Mesothelial cell of epicardium (in vitro differentiated cells): Measurements from ENCODE around the gene KIRREL1. TPM values are rescaled to one million over a fixed set of nuclear protein-coding genes. Genes with fewer than 3 reads are reported as not detected.

Source experiments
- DNase-seq, 2 experiments: peaks; one replicate each; pipeline ENCODE4 v3.0.0; 2021; ENCODE audit warnings: low spot score in 2 of 2; ENCODE audit not compliant: unreplicated experiment in 2 of 2
- H3K27ac Mint-ChIP-seq: 2 replicates; pipeline ENCODE4 v1.8.0; 2021; ENCODE audit warnings: mixed read lengths
- H3K27me3 Mint-ChIP-seq: 2 replicates; pipeline ENCODE4 v1.8.0; 2021; ENCODE audit warnings: low read depth, mixed read lengths
- H3K36me3 Mint-ChIP-seq: 2 replicates; pipeline ENCODE4 v1.8.0; 2021; ENCODE audit warnings: mixed read lengths
- H3K4me1 Mint-ChIP-seq: 2 replicates; pipeline ENCODE4 v1.8.0; 2021; ENCODE audit warnings: mixed read lengths
- H3K4me3 Mint-ChIP-seq: 2 replicates; pipeline ENCODE4 v1.8.0; 2021; ENCODE audit warnings: mild to moderate bottlenecking, moderate library complexity, mixed read lengths
- H3K9me3 Mint-ChIP-seq: 2 replicates; pipeline ENCODE4 v1.8.0; 2021; ENCODE audit warnings: mixed read lengths
- CTCF ChIP-seq: fragments of 200-600 bp; sonication (generic); IDR thresholded peaks from one replicate; pipeline ENCODE4 v1.5.0; 2021; ENCODE audit warnings: antibody characterized with exemption; ENCODE audit not compliant: unreplicated experiment
- total RNA-seq: library from RNA; stranded (reverse); gene quantifications from 3 replicates; pipeline ENCODE4 v1.2.1, GENCODE V29; 2021

KIRREL1 gene
- total RNA-seq, 1 donor from 2014 or later = 178 TPM

DNA sequence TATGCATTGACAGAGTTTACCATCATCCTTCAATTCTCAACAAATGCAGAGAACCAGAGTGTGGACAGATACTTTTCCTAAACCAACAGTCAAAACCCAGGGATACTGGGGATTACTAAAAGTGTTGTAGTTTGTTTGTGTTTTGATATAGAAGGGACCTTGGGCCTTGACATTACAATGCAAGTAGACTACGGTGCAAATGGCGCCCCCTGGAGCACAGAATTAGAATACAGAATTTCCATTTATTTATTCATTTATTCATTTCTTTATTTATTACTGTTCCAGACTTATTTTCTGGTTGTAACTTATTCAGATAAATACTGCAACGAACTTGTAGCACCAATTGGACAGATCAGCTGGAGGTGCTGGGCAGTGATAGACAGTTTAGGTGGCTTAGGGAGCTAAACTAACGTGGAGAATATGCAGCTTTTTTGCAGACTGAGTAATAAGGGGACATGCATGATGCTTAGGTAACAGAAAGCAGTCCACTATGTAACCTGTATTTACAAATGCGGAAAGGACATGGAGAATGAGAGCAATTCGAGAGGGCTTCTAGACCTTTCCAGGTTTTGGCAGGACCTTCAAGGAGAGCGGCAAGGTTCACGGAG is 42.6 kb downstream of the KIRREL1 start:
- peak in 1 of 2 experiments; percentile 59 for DNase-seq

GRCh38 chr1:158037008-158037865 is 43.8 kb downstream of the KIRREL1 start:
- Mint-ChIP-seq H3K27me3 (no peaks in the 10 kb centered on the region), H3K36me3 (peaks cover 12% of the 10 kb centered on the region), H3K4me1 (peaks cover 26% of the 10 kb centered on the region), H3K9me3 (no peaks in the 10 kb centered on the region), H3K4me3 (no peak overlapping the region), H3K27ac (no peak overlapping the region)
- no peak for TF ChIP-seq CTCF
- no peak for DNase-seq

More for the DNA sequence above, 42.6 kb downstream of the KIRREL1 start:
- no peak overlapping the region for H3K4me3 Mint-ChIP-seq
- peaks cover 17% of the 10 kb centered on the region for H3K36me3 Mint-ChIP-seq
- H3K27ac Mint-ChIP-seq = no peak overlapping the region
- H3K27me3 Mint-ChIP-seq = no peaks in the 10 kb centered on the region
- H3K4me1 Mint-ChIP-seq = peaks cover 26% of the 10 kb centered on the region
- TF ChIP-seq CTCF = peak; percentile 90
- H3K9me3 Mint-ChIP-seq = no peaks in the 10 kb centered on the region

DNA sequence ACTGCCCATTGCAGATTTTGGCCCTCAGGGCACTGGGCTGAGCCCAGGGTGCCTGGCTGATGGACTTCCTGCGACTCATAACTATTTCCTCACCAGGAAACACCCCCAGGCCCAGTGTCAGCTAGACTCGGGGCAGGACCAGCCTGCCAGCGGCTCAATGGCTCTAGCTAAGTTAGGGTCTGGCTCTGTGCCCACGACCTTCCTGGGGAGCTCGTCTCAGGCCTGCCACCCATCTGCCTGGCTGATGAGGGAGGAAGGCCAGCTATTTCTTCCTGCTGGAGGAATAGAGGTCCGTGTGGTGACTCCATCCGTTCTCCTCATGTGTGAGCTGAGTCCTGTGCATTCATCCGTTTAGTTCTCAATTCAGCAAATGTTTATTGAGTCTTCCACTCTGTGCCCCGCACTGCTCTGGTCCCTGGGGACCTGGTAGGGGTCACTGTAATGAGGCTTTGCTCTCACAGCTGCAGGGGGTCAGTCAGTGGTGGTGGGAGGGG is 44.5 kb downstream of the KIRREL1 start:
- TF ChIP-seq CTCF = no peak
- Mint-ChIP-seq H3K27me3 (no peaks in the 10 kb centered on the region), H3K4me1 (peaks cover 24% of the 10 kb centered on the region), H3K4me3 (no peak overlapping the region), H3K36me3 (peaks cover 9% of the 10 kb centered on the region), H3K27ac (peak overlapping the region; percentile 55), H3K9me3 (no peaks in the 10 kb centered on the region)
- DNase-seq = no peak

GRCh38 chr1:158038793-158039192 is 45.3 kb downstream of the KIRREL1 start:
- peak overlapping the region; percentile 28 for H3K27ac Mint-ChIP-seq
- H3K4me1 Mint-ChIP-seq = peaks cover 27% of the 10 kb centered on the region
- no peak overlapping the region for H3K4me3 Mint-ChIP-seq
- peaks cover 7% of the 10 kb centered on the region for H3K36me3 Mint-ChIP-seq
- TF ChIP-seq CTCF = no peak
- H3K27me3 Mint-ChIP-seq = no peaks in the 10 kb centered on the region
- no peaks in the 10 kb centered on the region for H3K9me3 Mint-ChIP-seq
- no peak for DNase-seq

DNA sequence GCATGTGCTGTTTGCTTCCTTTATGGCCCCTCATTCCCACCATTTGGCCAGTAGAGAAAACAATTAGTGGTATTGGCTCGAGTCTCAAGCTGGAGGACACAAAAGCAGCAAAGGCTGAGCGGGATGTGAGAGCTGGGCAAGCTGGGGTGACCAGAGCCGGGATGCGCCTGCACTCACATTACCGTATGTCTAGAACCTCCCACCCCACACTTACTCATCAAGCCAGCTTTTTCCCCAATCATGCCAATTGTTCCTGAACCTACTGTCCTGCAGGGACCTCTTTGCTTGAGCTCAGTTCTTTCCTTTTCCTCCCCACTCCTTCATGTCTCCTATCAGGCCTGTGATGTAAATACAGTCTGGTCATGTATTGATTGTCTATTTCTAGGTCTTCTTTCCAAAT is 45.9 kb downstream of the KIRREL1 start:
- Mint-ChIP-seq H3K4me1 (peaks cover 25% of the 10 kb centered on the region), H3K4me3 (no peak overlapping the region), H3K27me3 (no peaks in the 10 kb centered on the region), H3K27ac (peak overlapping the region; percentile 5), H3K36me3 (peaks cover 4% of the 10 kb centered on the region), H3K9me3 (no peaks in the 10 kb centered on the region)
- DNase-seq = no peak
- TF ChIP-seq CTCF = no peak
